Liver (tissue), 9 donors: ENCODE results near the gene SMOC1. TPM values are rescaled to one million over a fixed set of nuclear protein-coding genes. Genes with fewer than 3 reads are reported as not detected.

Experiments used
- DNase-seq: peaks from one replicate; pipeline ENCODE4 v3.0.0-alpha.2; 2017; ENCODE audit warnings: low spot score
- H3K27ac ChIP-seq, 2 donors: one replicate each; pipeline ENCODE4 v1.7.0; 2013; ENCODE audit warnings: inconsistent platforms in 2 of 2, low read length in 2 of 2, control low read depth in 1 of 2, low read depth in 1 of 2, mild to moderate bottlenecking in 1 of 2
- H3K27me3 ChIP-seq, 4 donors: one replicate each; pipeline versions ENCODE4 v1.6.1 to v1.7.0; 2013; ENCODE audit warnings: low read length in 3 of 4, inconsistent platforms in 1 of 4, mild to moderate bottlenecking in 1 of 4, moderate library complexity in 1 of 4; ENCODE audit not compliant: control insufficient read depth in 4 of 4, insufficient read depth in 4 of 4
- H3K36me3 ChIP-seq, 4 donors: one replicate each; pipeline versions ENCODE4 v1.6.1 to v1.7.0; 2013; ENCODE audit warnings: low read length in 3 of 4, mild to moderate bottlenecking in 3 of 4, low read depth in 1 of 4, moderate library complexity in 1 of 4; ENCODE audit not compliant: control insufficient read depth in 4 of 4, insufficient read depth in 3 of 4
- H3K4me1 ChIP-seq, 4 donors: one replicate each; pipeline versions ENCODE4 v1.6.1 to v1.7.0; 2013; ENCODE audit warnings: low read length in 3 of 4, mild to moderate bottlenecking in 3 of 4, moderate library complexity in 1 of 4; ENCODE audit not compliant: control insufficient read depth in 4 of 4, insufficient read depth in 4 of 4
- H3K4me3 ChIP-seq, 3 donors: one replicate each; pipeline versions ENCODE4 v1.6.1 to v1.7.0; 2013; ENCODE audit warnings: low read length in 3 of 3, control low read depth in 1 of 3, low read depth in 1 of 3, mild to moderate bottlenecking in 1 of 3
- H3K9ac ChIP-seq, 2 donors: one replicate each; pipeline ENCODE4 v1.7.0; 2013; ENCODE audit warnings: low read length in 2 of 2, mild to moderate bottlenecking in 2 of 2, moderate library complexity in 2 of 2, control low read depth in 1 of 2, low read depth in 1 of 2
- H3K9me3 ChIP-seq, 4 donors: one replicate each; pipeline versions ENCODE4 v1.6.1 to v1.7.0; 2013; ENCODE audit warnings: low read length in 3 of 4; ENCODE audit not compliant: control insufficient read depth in 4 of 4
- FOXA1 ChIP-seq: IDR thresholded peaks from 2 replicates; pipeline ENCODE4 v1.6.1; 2016; ENCODE audit warnings: antibody characterized with exemption
- FOXA2 ChIP-seq: IDR thresholded peaks from 2 replicates; pipeline ENCODE4 v1.6.1; 2016; ENCODE audit warnings: antibody characterized with exemption
- GABPA ChIP-seq, 2 donors: IDR thresholded peaks in 1 of 2; conservative IDR thresholded peaks in 1 of 2; 2 replicates each; pipeline ENCODE4 v1.6.1; 2016; ENCODE audit warnings: antibody characterized with exemption in 2 of 2, mild to moderate bottlenecking in 1 of 2, moderate library complexity in 1 of 2
- HNF4A ChIP-seq, 2 donors: conservative IDR thresholded peaks; 2 replicates each; pipeline ENCODE4 v1.6.1; 2016; ENCODE audit warnings: antibody characterized with exemption in 2 of 2, mild to moderate bottlenecking in 2 of 2
- JUND ChIP-seq, 2 donors: IDR thresholded peaks; 2 replicates each; pipeline ENCODE4 v1.6.1; 2016; ENCODE audit warnings: antibody characterized with exemption in 2 of 2
- NR2F2 ChIP-seq: IDR thresholded peaks from 2 replicates; pipeline ENCODE4 v1.6.1; 2016; ENCODE audit warnings: antibody characterized with exemption
- RXRA ChIP-seq, 2 donors: IDR thresholded peaks; 2 replicates each; pipeline ENCODE4 v1.6.1; 2017 to 2018; ENCODE audit warnings: antibody characterized with exemption in 2 of 2, mild to moderate bottlenecking in 1 of 2
- SP1 ChIP-seq: IDR thresholded peaks from 2 replicates; pipeline ENCODE4 v1.6.1; 2018; ENCODE audit warnings: antibody characterized with exemption, mild to moderate bottlenecking
- YY1 ChIP-seq: IDR thresholded peaks from 2 replicates; pipeline ENCODE4 v1.6.1; 2016; ENCODE audit warnings: antibody characterized with exemption, mild to moderate bottlenecking
- WGBS: extraction: QIAGEN DNeasy Blood & Tissue Kit; methylation state at CpG from one replicate; pipeline ENCODE4 v1.1.7; 2013; 5-methylcytosine and 5-hydroxymethylcytosine counted together
- polyA plus RNA-seq, 2 donors: library from polyadenylated mRNA; stranded (reverse) in 1 of 2; unstranded in 1 of 2; fragments of 200-250 nt in 1 of 2; fragments of >200 nt in 1 of 2; fragmentation: Nextera tagmentation in 1 of 2; extraction: Ambion mirVana in 1 of 2; gene quantifications; one replicate each; pipeline versions ENCODE4 v1.2.1 to v1.2.3, GENCODE V29; 2013 to 2015
- total RNA-seq, 2 donors: library from RNA; depleted of rRNA; stranded (reverse); fragments of >200 nt; gene quantifications; one replicate each; pipeline ENCODE4 v1.2.3, GENCODE V29; 2014
- TF ChIP-seq, protein P1 (sequence below): IDR thresholded peaks from 2 replicates; pipeline ENCODE4 v1.6.1; 2016; ENCODE audit warnings: antibody characterized with exemption
- TF ChIP-seq, protein P2 (sequence below): fragments of 150-350 bp; IDR thresholded peaks from 2 replicates; pipeline ENCODE4 v1.5.1; 2017; ENCODE audit warnings: improper control_type of control experiment, low read depth, low read length; ENCODE audit not compliant: missing input control
- TF ChIP-seq, protein P3 (sequence below): IDR thresholded peaks from 2 replicates; pipeline ENCODE4 v1.6.1; 2016; ENCODE audit warnings: antibody characterized with exemption, mild to moderate bottlenecking
- donor health status: healthy.
- donor health status: healthy.
- donor health status: healthy.
- donor health status: healthy.
- donor health status: healthy.

The SMOC1 gene
- total and polyA plus RNA-seq, 4 donors: 11.2 to 43.7 (median 27.4) TPM

DNA sequence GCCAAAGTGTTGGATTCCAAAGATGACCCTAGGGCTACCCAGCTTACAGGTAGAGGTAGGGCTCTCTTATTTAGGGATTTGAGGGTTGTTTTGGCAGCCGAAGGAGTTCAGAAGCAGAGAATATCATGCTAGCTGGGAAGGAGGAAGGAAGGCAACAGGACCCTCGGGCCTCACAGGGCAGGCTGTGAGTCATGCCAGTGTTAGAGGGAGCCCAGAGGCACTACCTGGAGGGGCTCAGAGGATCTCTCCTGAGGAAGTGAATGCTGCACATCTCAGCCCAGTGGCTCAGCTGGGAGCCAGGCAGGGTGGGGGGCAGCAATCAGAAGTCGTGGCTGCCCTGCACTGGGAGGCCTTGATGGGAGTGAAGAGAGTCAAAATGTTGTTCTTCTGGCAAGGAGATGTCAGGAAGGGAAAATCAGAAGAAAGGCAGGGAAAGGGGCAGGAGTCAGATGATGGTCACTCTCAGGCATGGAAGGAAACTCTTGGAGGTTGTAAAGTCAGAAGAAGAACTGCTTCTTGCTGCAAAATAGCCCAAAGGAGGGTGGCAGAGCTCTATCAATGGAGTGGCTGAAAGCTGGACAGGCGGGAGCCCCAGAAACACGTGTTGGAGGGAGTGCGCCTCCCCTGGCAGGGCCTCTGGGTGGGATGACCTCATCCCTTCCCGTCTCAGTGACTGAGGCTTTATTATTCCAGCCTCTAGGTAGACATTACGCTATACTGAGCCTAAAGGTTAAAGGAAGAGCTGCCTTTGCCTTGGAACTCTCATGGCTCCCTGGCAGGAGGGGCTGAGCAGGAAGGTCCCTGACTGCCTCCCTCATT, 141.3 kb downstream of the SMOC1 start:
- Histone ChIP-seq H3K9ac (no peak overlapping the region), H3K27me3 (no peaks in the 10 kb centered on the region), H3K9me3 (no peaks in the 10 kb centered on the region), H3K36me3 (peaks cover 4 to 51% (median 24%) of the 10 kb centered on the region in 4 donors), H3K27ac (no peak overlapping the region), H3K4me3 (no peak overlapping the region), H3K4me1 (peaks cover 0 to 10% (median 8%) of the 10 kb centered on the region in 4 donors)
- DNase-seq: no peak
- TF ChIP-seq, protein P1, sequence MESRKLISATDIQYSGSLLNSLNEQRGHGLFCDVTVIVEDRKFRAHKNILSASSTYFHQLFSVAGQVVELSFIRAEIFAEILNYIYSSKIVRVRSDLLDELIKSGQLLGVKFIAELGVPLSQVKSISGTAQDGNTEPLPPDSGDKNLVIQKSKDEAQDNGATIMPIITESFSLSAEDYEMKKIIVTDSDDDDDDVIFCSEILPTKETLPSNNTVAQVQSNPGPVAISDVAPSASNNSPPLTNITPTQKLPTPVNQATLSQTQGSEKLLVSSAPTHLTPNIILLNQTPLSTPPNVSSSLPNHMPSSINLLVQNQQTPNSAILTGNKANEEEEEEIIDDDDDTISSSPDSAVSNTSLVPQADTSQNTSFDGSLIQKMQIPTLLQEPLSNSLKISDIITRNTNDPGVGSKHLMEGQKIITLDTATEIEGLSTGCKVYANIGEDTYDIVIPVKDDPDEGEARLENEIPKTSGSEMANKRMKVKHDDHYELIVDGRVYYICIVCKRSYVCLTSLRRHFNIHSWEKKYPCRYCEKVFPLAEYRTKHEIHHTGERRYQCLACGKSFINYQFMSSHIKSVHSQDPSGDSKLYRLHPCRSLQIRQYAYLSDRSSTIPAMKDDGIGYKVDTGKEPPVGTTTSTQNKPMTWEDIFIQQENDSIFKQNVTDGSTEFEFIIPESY: no peak
- TF ChIP-seq NR2F2 (no peak), JUND (IDR thresholded peaks at IDR 0.05) (no peak), RXRA (IDR thresholded peaks at IDR 0.05) (no peak), HNF4A (conservative IDR thresholded peaks at IDR 0.05) (no peak), FOXA2 (no peak), GABPA (IDR thresholded peaks at IDR 0.05 in 1 of 2, conservative IDR thresholded peaks at IDR 0.05 in 1 of 2) (no peak)
- TF ChIP-seq, protein P2, sequence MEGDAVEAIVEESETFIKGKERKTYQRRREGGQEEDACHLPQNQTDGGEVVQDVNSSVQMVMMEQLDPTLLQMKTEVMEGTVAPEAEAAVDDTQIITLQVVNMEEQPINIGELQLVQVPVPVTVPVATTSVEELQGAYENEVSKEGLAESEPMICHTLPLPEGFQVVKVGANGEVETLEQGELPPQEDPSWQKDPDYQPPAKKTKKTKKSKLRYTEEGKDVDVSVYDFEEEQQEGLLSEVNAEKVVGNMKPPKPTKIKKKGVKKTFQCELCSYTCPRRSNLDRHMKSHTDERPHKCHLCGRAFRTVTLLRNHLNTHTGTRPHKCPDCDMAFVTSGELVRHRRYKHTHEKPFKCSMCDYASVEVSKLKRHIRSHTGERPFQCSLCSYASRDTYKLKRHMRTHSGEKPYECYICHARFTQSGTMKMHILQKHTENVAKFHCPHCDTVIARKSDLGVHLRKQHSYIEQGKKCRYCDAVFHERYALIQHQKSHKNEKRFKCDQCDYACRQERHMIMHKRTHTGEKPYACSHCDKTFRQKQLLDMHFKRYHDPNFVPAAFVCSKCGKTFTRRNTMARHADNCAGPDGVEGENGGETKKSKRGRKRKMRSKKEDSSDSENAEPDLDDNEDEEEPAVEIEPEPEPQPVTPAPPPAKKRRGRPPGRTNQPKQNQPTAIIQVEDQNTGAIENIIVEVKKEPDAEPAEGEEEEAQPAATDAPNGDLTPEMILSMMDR: no peak
- TF ChIP-seq, protein P3, sequence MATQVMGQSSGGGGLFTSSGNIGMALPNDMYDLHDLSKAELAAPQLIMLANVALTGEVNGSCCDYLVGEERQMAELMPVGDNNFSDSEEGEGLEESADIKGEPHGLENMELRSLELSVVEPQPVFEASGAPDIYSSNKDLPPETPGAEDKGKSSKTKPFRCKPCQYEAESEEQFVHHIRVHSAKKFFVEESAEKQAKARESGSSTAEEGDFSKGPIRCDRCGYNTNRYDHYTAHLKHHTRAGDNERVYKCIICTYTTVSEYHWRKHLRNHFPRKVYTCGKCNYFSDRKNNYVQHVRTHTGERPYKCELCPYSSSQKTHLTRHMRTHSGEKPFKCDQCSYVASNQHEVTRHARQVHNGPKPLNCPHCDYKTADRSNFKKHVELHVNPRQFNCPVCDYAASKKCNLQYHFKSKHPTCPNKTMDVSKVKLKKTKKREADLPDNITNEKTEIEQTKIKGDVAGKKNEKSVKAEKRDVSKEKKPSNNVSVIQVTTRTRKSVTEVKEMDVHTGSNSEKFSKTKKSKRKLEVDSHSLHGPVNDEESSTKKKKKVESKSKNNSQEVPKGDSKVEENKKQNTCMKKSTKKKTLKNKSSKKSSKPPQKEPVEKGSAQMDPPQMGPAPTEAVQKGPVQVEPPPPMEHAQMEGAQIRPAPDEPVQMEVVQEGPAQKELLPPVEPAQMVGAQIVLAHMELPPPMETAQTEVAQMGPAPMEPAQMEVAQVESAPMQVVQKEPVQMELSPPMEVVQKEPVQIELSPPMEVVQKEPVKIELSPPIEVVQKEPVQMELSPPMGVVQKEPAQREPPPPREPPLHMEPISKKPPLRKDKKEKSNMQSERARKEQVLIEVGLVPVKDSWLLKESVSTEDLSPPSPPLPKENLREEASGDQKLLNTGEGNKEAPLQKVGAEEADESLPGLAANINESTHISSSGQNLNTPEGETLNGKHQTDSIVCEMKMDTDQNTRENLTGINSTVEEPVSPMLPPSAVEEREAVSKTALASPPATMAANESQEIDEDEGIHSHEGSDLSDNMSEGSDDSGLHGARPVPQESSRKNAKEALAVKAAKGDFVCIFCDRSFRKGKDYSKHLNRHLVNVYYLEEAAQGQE: no peak
- 83% methylated on average over 8 of the region's 8 CpGs for WGBS

DNA sequence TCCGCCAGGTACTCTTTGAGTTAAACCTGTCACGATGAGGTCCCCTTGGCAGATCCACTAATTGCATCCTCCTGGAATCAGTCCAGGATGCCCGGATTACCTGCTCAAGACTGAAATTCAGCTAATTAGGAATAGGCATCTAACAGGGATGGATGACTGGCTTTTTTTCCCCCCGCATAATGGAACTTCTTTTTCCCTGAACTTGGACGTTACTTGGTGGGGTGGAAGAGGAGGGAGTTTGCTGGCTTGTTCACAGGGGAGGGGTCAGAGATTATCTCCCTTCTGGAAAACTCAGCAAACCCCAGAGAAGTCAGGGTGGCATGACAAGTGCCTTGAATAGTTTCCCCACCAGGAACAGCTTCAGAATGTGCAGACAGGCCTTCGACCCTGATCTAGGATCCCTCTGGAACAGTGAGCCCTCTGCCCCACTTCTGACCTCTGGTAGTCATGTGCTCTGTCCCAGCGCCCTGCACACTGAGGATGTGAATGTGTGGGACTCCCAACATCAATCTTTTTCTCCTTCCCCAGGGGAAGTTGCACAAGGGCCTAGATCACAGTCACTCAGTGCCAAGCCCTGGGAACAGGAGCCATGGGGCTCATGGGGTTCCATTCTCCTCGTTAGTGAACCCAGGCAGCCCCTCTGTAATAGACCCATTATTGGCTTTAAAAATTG, 142.5 kb downstream of the SMOC1 start:
- Histone ChIP-seq H3K27me3 (no peaks in the 10 kb centered on the region), H3K9me3 (no peaks in the 10 kb centered on the region), H3K4me1 (peaks cover 0 to 10% (median 8%) of the 10 kb centered on the region in 4 donors), H3K9ac (no peak overlapping the region), H3K4me3 (no peak overlapping the region), H3K36me3 (peaks cover 4 to 56% (median 30%) of the 10 kb centered on the region in 4 donors), H3K27ac (no peak overlapping the region)
- 83% methylated on average over 8 of the region's 8 CpGs for WGBS
- TF ChIP-seq SP1 (no peak), YY1 (no peak), RXRA (IDR thresholded peaks at IDR 0.05) (no peak), GABPA (IDR thresholded peaks at IDR 0.05 in 1 of 2, conservative IDR thresholded peaks at IDR 0.05 in 1 of 2) (no peak), FOXA1 (no peak)
- TF ChIP-seq, protein P1: no peak
- DNase-seq: no peak
